GM18499 (cell line): ENCODE measurements around the gene ATE1.
"Not testable (repeated sequence)": the region's sequence is repeated elsewhere in the genome, so short reads cannot be mapped to it uniquely, and the experiment has no call there.

Source experiments
- ATAC-seq: cut with Tn5 transposase; IDR thresholded peaks from one replicate; pipeline ENCODE4 v1.9.1; 2021; ENCODE audit warnings: moderate number of reproducible peaks; ENCODE audit not compliant: insufficient read depth, unreplicated experiment

The ATE1 gene

DNA sequence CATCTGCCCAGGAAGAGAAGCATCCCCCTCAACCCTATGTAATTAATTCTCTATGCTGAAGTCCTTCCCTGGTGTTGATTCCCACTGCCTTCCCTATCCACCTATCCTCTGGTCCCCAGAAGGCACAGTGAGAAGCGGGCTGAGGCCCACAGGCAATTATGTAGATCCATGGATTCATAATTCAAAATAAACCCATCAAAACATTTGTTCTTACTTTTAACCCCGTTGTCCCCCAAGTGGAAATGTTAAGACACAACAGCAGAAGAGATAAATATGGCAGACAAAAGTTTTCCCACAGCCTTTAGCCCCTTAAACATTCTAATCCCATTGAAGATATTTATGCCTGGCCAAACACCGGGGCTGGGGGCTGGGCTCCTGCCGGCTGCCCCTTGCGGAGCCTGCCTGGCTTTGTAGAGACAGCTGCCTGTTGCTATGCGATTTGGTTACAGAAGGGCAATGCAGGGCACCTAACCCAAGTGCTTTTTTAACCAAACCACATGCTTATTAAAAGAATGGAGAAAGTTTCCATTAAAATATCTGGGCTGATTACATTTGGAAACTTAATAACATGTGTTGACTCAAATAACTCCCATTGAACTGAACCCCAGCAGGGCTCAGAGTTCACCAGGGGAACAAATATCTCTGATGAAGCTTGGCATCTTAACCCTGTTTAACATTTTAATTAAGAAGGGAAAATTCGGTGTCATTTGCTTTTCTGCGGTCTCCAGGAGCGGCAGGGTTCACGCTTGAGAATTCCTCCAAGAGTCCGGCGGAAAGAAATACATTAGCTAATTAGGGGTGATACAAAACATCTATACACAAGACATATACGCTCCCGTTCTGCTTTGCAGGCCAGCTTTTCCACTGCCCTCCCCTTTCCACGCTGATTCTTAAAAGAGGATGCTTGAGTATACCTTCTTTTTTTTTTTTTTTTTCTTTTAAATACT is 218.8 kb downstream of the ATE1 start:
- no peak for ATAC-seq

DNA sequence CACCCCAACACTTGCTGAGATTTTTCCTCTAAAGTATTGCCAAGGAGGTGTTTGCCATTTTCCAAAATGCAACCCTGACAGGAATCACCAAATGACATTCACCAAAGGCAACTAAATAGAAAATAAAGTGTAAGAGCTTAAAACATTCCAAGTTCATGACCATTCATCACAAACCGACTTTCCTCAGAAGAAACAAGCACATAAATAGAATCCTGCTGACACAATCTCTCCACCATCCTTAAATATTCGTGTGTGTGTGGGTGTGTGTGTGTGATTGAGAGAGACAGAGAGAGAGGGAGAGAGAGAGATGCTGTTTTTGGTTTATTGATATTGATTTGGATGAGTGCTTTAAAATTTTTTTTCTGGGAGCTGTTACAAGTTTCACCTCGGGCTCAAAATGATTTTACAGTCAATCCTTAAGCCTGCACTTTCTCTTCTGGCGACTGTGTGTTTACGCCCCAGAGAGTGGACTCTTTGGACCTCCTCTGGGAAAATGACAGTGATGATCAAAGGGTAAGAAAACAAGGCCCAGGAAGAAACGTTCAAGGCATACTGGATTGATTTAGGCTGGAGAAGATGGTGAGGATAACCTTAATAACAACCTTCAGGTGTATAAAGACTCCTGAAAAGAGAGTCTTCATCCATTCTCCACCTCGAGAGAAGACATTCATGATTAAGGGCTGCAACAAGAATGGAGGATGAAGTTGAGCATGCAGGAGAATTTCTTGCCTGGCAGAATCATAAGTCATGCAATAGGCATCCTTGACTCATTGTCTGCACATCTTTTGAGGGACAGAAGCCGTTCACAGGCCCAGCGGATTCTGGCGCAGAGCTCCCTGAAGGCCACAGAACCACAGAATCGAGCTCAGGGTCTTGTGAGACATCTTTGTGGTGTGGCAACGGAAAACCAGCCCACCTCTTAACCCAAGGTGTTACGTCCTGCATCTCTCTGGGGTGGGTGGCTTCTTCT is 225.2 kb downstream of the ATE1 start:
- no peak for ATAC-seq

DNA sequence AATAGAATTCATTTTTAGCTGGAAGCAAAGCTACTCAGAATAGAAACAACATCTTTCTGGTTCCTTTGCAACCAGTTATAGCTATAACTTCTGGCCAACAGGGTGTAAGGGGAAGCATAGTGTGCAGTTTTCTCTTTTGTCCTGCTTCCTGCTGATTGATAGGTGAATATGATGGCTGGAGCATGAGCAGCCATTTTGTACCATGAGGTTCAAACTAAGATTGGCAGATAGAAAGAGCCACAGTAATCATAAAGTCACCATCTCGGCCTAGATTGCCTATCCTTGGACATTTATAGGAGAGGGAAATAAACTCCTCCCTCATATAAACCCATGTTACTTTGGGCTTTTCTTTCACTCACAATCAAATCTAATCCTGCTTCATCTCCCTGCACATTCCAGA is 227.4 kb downstream of the ATE1 start:
- ATAC-seq = no peak

DNA sequence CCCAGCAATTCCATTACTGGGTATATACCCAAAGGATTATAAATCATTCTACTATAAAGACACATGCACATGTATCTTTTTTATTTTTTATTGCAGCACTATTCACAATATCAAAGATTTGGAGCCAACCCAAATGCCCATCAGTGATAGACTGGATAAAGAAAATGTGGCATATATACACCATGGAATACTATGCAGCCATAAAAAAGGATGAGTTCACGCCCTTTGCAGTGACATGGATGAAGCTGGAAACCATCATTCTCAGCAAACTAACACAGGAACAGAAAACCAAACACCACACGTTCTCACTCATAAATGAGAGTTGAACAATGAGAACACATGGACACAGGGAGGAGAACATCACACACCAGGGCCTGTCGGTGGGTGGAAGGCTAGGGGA is 228.1 kb downstream of the ATE1 start:
- ATAC-seq = not testable (repeated sequence)

DNA sequence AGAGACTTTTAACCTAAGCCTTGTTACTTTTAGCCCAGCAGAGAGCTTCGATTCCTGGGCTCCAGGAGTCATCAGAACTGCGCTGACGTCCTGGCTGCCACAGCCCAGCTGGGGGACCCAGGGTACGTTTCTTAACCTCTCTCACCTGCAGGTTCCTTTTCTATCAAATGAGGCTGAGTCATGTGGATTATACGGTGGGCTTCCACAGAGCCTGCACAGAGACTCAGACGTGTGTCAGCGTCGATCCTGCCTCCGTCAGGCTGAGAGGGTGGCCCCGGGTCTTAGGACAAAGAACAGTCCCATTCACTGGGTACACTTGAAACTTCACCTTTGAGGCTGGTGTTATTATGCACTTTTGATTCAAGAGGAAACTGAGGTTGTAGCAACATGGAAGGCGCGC is 228.9 kb downstream of the ATE1 start:
- no peak for ATAC-seq

DNA sequence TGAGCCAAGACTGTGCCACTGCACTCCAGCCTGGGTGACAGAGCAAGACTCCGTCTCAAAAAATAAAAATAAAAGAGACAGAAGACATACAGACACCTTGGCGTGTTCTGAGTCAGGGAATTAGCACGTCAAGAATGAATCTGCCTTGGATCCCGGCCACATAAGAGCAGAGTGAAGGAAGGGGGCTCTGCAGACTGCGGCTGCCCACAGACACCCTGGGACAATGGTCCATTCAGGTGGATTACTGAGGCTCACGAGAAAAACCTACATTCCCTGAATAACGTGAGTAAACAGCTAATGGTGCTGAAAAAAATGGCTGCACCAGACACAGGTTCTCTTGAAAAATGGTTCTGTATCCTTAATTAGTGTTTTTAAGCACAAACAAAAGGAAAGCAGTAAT is 229.5 kb downstream of the ATE1 start:
- no peak for ATAC-seq

DNA sequence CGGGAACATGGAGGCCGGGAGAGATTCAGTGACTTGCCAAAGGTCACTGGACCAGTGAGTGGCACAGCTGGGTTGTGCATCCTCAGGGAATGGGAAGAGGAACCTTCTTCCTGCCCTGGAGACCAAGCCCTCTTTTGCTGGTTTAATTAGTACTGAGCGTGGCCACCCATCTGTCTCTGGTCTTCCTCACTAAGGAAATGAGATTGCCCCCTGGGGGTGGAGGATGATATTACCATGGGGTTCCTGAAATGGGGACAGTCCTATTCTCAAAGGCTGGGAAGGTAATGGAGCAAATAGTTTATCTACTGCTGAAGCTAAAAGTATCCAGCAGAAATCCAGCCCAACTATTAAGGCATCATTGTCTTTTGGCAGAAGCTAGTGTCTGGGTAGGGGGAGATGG is 231.0 kb downstream of the ATE1 start:
- ATAC-seq = no peak

DNA sequence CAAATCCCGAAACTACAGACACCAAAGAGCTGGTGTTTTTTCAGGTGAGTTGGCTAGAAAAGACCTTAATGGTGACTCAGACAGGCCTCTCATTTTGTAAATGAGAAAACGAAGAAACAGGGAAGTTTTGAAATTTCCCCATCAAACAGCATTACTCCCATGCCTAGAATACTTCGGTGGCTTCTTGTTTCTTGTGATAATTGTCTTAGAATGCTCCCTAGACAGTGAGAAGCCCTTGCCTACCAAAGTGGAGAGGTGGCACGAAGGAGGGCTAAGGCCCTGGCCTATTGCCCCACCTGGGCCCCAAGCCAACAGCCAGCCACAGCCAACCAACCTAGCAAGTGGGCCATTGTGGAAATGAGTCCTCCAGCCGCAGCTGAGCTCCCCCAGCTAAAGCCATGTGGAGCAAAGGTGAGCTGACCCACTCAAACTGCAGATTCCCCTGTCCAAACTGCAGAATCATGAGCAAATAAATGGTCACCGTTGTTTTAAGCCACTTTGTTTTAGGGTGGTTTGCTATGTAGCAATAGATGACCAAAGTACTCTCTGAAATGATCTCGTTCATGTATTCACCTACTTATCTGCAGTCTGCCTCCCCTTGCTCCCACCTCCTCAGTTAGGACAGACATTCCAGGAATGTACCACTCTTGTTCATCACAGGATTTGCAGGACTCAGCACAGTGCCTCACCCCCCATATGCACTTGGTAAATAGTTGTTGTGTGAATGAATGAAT is 231.9 kb downstream of the ATE1 start:
- ATAC-seq = no peak

DNA sequence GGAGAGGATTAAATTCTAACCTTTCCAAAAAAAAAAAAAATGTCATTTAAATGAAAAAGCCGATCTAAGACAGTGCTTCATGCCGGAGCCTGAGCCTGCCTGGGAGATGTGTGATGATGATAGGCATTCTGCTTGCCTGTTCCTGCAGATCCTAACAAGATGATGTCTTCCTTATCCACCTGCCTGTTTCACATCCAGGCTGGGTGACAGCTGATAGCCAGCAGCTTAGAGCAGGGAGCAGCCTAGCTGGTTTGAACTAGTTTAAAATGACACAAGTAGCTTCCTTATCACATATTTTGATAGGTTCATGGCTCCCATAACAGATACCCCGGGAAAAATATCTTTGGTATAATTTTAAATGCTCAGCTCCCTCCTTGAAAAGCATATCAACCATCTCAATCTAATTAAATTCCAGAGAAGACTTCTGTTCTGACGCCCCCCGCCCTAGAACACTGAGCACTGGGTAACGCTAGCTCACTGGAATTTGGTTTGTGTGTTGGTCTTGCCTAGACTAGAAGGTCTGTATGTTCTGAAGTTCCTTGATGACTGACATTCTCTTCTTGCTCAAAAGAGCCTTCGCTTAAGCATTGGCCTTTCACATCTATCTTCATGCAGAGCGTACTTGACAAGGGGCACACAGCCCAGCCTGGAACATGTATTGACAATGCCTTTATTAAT is 232.7 kb downstream of the ATE1 start:
- ATAC-seq = no peak

DNA sequence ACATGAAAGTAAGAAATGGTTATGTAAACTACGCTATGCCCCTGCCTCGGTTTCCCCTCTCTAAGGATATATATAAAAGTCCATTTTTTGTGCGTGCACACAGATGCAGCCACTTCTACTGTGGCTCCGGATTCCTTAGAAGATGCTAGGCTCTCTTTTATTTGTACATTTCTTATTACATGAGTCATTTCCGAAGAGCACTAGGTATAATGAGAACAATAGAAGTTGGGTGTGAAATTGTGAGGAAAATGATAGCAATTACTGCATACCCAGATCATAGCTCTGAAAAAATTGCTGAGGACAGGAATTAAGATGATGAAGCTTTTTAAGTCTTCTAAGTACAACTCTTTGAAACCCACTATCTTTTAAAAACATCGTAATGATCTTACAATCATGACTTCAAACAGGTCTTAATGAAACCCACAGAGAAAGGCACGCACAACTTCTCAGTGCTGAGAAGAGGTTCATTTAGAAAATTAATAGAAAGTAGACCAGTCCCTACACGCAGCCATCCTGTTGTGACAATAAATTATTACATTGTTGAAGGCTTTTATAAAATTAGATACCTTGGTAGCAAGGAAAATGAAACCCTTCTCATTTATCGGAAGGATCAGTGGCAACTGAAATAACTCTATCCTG is 233.4 kb downstream of the ATE1 start:
- no peak for ATAC-seq

DNA sequence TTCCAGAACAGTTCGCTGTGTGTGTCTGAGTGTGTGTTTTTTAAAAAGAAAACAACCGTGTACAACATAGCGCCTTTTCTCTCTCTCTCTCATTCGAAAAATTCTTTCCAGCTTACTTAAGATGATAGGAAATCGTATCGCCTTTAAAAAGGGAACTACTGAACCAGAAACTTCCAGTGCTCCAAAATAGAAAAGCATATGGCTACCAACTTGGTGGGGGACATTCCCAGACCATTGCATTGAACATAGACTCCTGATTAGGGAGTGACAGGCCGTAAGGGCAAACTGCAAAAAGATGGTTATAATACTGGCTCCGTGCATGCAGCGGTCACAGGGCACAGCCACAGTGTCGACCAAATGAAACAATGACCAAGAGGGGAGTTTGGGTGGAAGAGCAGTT is 235.2 kb downstream of the ATE1 start:
- no peak for ATAC-seq

DNA sequence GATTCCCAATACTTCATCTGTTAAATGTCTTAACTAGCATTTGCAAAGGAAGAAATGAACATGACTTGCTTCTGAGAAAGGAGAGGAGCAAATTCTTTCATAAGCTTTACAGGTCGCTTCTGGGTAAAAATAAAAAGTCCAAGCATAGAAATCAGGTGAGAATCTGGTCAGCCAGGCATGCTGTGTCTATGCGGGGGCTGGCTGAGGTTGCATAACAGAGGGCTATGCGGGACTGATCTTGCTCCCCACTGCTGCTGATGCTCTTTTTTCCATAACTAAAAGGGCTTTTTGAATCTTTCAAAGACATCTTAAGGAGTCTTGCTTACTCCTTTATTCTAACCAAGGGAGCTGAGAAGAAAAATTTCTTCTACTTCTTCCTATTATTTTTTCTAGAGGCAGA is 236.9 kb downstream of the ATE1 start:
- no peak for ATAC-seq
